Activated CD4-positive, alpha-beta memory T cell treated with anti-CD3 and anti-CD28 coated beads, Interleukin-2, amount 10 ng/mL, durations not matched to agents 7 days and 5 days (primary cell): ENCODE measurements around the gene FKBP4. TPM values are rescaled to one million over a fixed set of nuclear protein-coding genes. Genes with fewer than 3 reads are reported as not detected.

Experiments
- CTCF ChIA-PET: fragments of 350-600 bp; sonication (Branson Sonifier 250); formaldehyde crosslinking; loops from one replicate; lab custom pipeline; 2021; ENCODE audit warnings: antibody characterized with exemption, inconsistent platforms; lab: Charles Lee
- POLR2A ChIA-PET: fragments of 350-600 bp; sonication (Branson Sonifier 250); formaldehyde crosslinking; loops from one replicate; lab custom pipeline; 2021; ENCODE audit warnings: antibody characterized with exemption; lab: Charles Lee
- DNase-seq: peaks from one replicate; pipeline ENCODE4 v3.0.0-alpha.2; 2020
- H3K27ac Mint-ChIP-seq: one replicate; pipeline ENCODE4 v1.8.0; 2021; ENCODE audit warnings: mild to moderate bottlenecking, mixed read lengths
- H3K27me3 Mint-ChIP-seq: one replicate; pipeline ENCODE4 v1.8.0; 2021; ENCODE audit warnings: mixed read lengths
- H3K36me3 Mint-ChIP-seq: one replicate; pipeline ENCODE4 v1.8.0; 2021; ENCODE audit warnings: low read depth, mixed read lengths
- H3K4me1 Mint-ChIP-seq: one replicate; pipeline ENCODE4 v1.8.0; 2021; ENCODE audit warnings: mixed read lengths
- H3K4me3 Mint-ChIP-seq: one replicate; pipeline ENCODE4 v1.8.0; 2021; ENCODE audit warnings: mild to moderate bottlenecking, mixed read lengths
- H3K9me3 Mint-ChIP-seq: one replicate; pipeline ENCODE4 v1.8.0; 2021; ENCODE audit warnings: mixed read lengths
- total RNA-seq, 2 experiments: library from RNA; stranded (reverse); gene quantifications; one replicate each; pipeline ENCODE4 v1.2.3, GENCODE V29; 2021

Gene FKBP4
- total RNA-seq, 2 experiments from 2014 or later, result 62.6 to 70.7 TPM

- H3K4me3 Mint-ChIP-seq, result no peak overlapping the region
- POLR2A ChIA-PET, result interaction anchor here (0.9 to 1.1 kb wide), 2 partner anchors 8 kb away, joined by 5 read pairs; no protein-coding TSS in a partner anchor
- no peak for DNase-seq
- peaks cover 57% of the 10 kb centered on the region for H3K36me3 Mint-ChIP-seq
- peak overlapping the region; percentile 23 for H3K27ac Mint-ChIP-seq
- no peaks in the 10 kb centered on the region for H3K9me3 Mint-ChIP-seq
- CTCF ChIA-PET, result no interaction called here
- H3K27me3 Mint-ChIP-seq, result no peaks in the 10 kb centered on the region
- no peaks in the 10 kb centered on the region for H3K4me1 Mint-ChIP-seq
These were observed 9.8 kb downstream of the FKBP4 start for GRCh38 chr12:2804393-2805142.

GRCh38 chr12:2805143-2805520, 10.4 kb downstream of the FKBP4 start:
- Mint-ChIP-seq H3K4me1 (no peaks in the 10 kb centered on the region), H3K4me3 (no peak overlapping the region), H3K27me3 (no peaks in the 10 kb centered on the region), H3K9me3 (no peaks in the 10 kb centered on the region), H3K27ac (peak overlapping the region; percentile 23), H3K36me3 (peaks cover 53% of the 10 kb centered on the region)
- no peak for DNase-seq
- CTCF ChIA-PET, result interaction anchor here (0.9 kb wide), 1 partner anchor 69 kb away, joined by 4 read pairs; no protein-coding TSS in a partner anchor
- POLR2A ChIA-PET, result interaction anchor here (0.9 kb wide), 1 partner anchor 9 kb away, joined by 5 read pairs; no protein-coding TSS in a partner anchor

GRCh38 chr12:2806700-2807099, 11.9 kb downstream of the FKBP4 start:
- CTCF ChIA-PET, result interaction anchor here (0.9 kb wide), 1 partner anchor 128 kb away, joined by 3 read pairs; no protein-coding TSS in a partner anchor
- Mint-ChIP-seq H3K36me3 (peaks cover 40% of the 10 kb centered on the region), H3K9me3 (no peaks in the 10 kb centered on the region), H3K27ac (no peak overlapping the region), H3K4me1 (peaks cover 5% of the 10 kb centered on the region), H3K27me3 (no peaks in the 10 kb centered on the region), H3K4me3 (no peak overlapping the region)
- DNase-seq, result no peak
- POLR2A ChIA-PET, result no interaction called here

GRCh38 chr12:2811801-2812200, 17.0 kb downstream of the FKBP4 start:
- POLR2A ChIA-PET, result interaction anchor here (2.0 to 3.8 kb wide), 4 partner anchors 14 to 121 kb away, joined by 6 to 36 read pairs (median 15); partner anchors contain the start of genes FKBP4, FOXM1 and RHNO1
- Mint-ChIP-seq H3K4me3 (peak overlapping the region; percentile 99), H3K27me3 (no peaks in the 10 kb centered on the region), H3K4me1 (peaks cover 27% of the 10 kb centered on the region), H3K27ac (no peak overlapping the region), H3K36me3 (peaks cover 6% of the 10 kb centered on the region), H3K9me3 (no peaks in the 10 kb centered on the region)
- no peak for DNase-seq
- CTCF ChIA-PET, result interaction anchor here (2.0 kb wide), 1 partner anchor 16 kb away, joined by 4 read pairs; no protein-coding TSS in a partner anchor

- no peaks in the 10 kb centered on the region for H3K36me3 Mint-ChIP-seq
- peak within 1 kb of the TSS; percentile 97 for H3K27ac Mint-ChIP-seq
- DNase-seq, result peak; percentile 98
- H3K4me1 Mint-ChIP-seq, result peaks cover 27% of the 10 kb centered on the region
- ChIA-PET CTCF (interaction anchor here (1.6 to 3.1 kb wide), 4 partner anchors 12 to 130 kb away, joined by 3 to 14 read pairs (median 6); no protein-coding TSS in a partner anchor), POLR2A (interaction anchor here (0.7 to 3.8 kb wide), 7 partner anchors 15 to 129 kb away, joined by 3 to 36 read pairs (median 6); partner anchors contain the start of genes FKBP4, FOXM1 and RHNO1)
- no peaks in the 10 kb centered on the region for H3K9me3 Mint-ChIP-seq
- peak within 1 kb of the TSS; percentile 99 for H3K4me3 Mint-ChIP-seq
- H3K27me3 Mint-ChIP-seq, result no peaks in the 10 kb centered on the region
These were observed 17.8 kb downstream of the FKBP4 start, which contains the start of gene ITFG2 for GRCh38 chr12:2812290-2813213. Gene ITFG2, plus strand, starts transcription at chr12:2812668. Its CDS starts 93 bp downstream, at chr12:2812761.

GRCh38 chr12:2813214-2814185, 18.7 kb downstream of the FKBP4 start:
- Mint-ChIP-seq H3K27me3 (no peaks in the 10 kb centered on the region), H3K27ac (peak overlapping the region; percentile 97), H3K4me3 (peak overlapping the region; percentile 99), H3K4me1 (peaks cover 27% of the 10 kb centered on the region), H3K9me3 (no peaks in the 10 kb centered on the region), H3K36me3 (peaks cover 9% of the 10 kb centered on the region)
- POLR2A ChIA-PET, result interaction anchor here (0.9 to 3.8 kb wide), 7 partner anchors 16 to 130 kb away, joined by 3 to 36 read pairs (median 6); partner anchors contain the start of genes FKBP4, FOXM1 and RHNO1
- CTCF ChIA-PET, result interaction anchor here (1.0 to 3.1 kb wide), 6 partner anchors 13 to 131 kb away, joined by 3 to 14 read pairs (median 4); no protein-coding TSS in a partner anchor
- DNase-seq, result peak; percentile 63

- no peaks in the 10 kb centered on the region for H3K27me3 Mint-ChIP-seq
- no peak for DNase-seq
- POLR2A ChIA-PET, result no interaction called here
- H3K27ac Mint-ChIP-seq, result no peak overlapping the region
- H3K4me1 Mint-ChIP-seq, result peaks cover 6% of the 10 kb centered on the region
- no peaks in the 10 kb centered on the region for H3K9me3 Mint-ChIP-seq
- H3K4me3 Mint-ChIP-seq, result no peak overlapping the region
- CTCF ChIA-PET, result interaction anchor here (0.9 to 1.1 kb wide), 2 partner anchors 136 to 137 kb away, joined by 3 to 5 read pairs; no protein-coding TSS in a partner anchor
- H3K36me3 Mint-ChIP-seq, result peaks cover 42% of the 10 kb centered on the region
These were observed 25.0 kb downstream of the FKBP4 start for GRCh38 chr12:2819810-2820209.

GRCh38 chr12:2820432-2820831, 25.7 kb downstream of the FKBP4 start:
- ChIA-PET POLR2A (no interaction called here), CTCF (interaction anchor here (0.9 kb wide), 1 partner anchor 137 kb away, joined by 3 read pairs; no protein-coding TSS in a partner anchor)
- no peaks in the 10 kb centered on the region for H3K27me3 Mint-ChIP-seq
- H3K4me3 Mint-ChIP-seq, result no peak overlapping the region
- no peak for DNase-seq
- H3K27ac Mint-ChIP-seq, result no peak overlapping the region
- H3K9me3 Mint-ChIP-seq, result no peaks in the 10 kb centered on the region
- H3K36me3 Mint-ChIP-seq, result peaks cover 47% of the 10 kb centered on the region
- peaks cover 3% of the 10 kb centered on the region for H3K4me1 Mint-ChIP-seq

- H3K4me1 Mint-ChIP-seq, result no peaks in the 10 kb centered on the region
- CTCF ChIA-PET, result no interaction called here
- no peaks in the 10 kb centered on the region for H3K9me3 Mint-ChIP-seq
- H3K4me3 Mint-ChIP-seq, result no peak overlapping the region
- no peak overlapping the region for H3K27ac Mint-ChIP-seq
- no peak for DNase-seq
- POLR2A ChIA-PET, result no interaction called here
- no peaks in the 10 kb centered on the region for H3K27me3 Mint-ChIP-seq
- peaks cover 38% of the 10 kb centered on the region for H3K36me3 Mint-ChIP-seq
These were observed 28.7 kb downstream of the FKBP4 start for GRCh38 chr12:2823483-2823882.

GRCh38 chr12:2824541-2824940, 29.8 kb downstream of the FKBP4 start:
- H3K4me3 Mint-ChIP-seq, result no peak overlapping the region
- no peak overlapping the region for H3K27ac Mint-ChIP-seq
- ChIA-PET POLR2A (no interaction called here), CTCF (no interaction called here)
- peaks cover 43% of the 10 kb centered on the region for H3K36me3 Mint-ChIP-seq
- H3K27me3 Mint-ChIP-seq, result no peaks in the 10 kb centered on the region
- H3K4me1 Mint-ChIP-seq, result no peaks in the 10 kb centered on the region
- DNase-seq, result no peak
- H3K9me3 Mint-ChIP-seq, result no peaks in the 10 kb centered on the region

- Mint-ChIP-seq H3K4me1 (no peaks in the 10 kb centered on the region), H3K4me3 (no peak overlapping the region), H3K9me3 (no peaks in the 10 kb centered on the region), H3K27ac (no peak overlapping the region), H3K36me3 (peaks cover 37% of the 10 kb centered on the region), H3K27me3 (no peaks in the 10 kb centered on the region)
- ChIA-PET CTCF (no interaction called here), POLR2A (no interaction called here)
- DNase-seq, result no peak
These were observed 30.4 kb downstream of the FKBP4 start for GRCh38 chr12:2825132-2825531.
